ENCODE data around the gene NCAPH2. TPM values are rescaled to one million over a fixed set of nuclear protein-coding genes. Genes with fewer than 3 reads are reported as not detected.

NCAPH2 gene
- total and polyA plus RNA-seq, 2 of the 13 experiments (the other 11 are each of a cell fraction or from before 2014, with no cell fraction given) = 28.1 to 64.4 TPM

GRCh38 chr22:50507991-50508884 lies at the start of gene NCAPH2 (continued):
- TF ChIP-seq, protein P1, sequence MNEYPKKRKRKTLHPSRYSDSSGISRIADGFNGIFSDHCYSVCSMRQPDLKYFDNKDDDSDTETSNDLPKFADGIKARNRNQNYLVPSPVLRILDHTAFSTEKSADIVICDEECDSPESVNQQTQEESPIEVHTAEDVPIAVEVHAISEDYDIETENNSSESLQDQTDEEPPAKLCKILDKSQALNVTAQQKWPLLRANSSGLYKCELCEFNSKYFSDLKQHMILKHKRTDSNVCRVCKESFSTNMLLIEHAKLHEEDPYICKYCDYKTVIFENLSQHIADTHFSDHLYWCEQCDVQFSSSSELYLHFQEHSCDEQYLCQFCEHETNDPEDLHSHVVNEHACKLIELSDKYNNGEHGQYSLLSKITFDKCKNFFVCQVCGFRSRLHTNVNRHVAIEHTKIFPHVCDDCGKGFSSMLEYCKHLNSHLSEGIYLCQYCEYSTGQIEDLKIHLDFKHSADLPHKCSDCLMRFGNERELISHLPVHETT (CRISPR knock-in tag; conservative IDR thresholded peaks at IDR 0.05) = peak; percentile 78
- no peak for TF ChIP-seq ZNF512 (CRISPR knock-in tag; IDR thresholded peaks at IDR 0.05)
- TF ChIP-seq GLI4 (CRISPR knock-in tag; IDR thresholded peaks at IDR 0.05; ENCODE audit: borderline replicate concordance) = no peak
- TF ChIP-seq ZNF629 (CRISPR knock-in tag; conservative IDR thresholded peaks at IDR 0.05) = 0 out of 2 replicates have a peak, but pooled peaks have one; percentile 9
- TF ChIP-seq TFE3 (CRISPR knock-in tag; IDR thresholded peaks at IDR 0.05) = 0 out of 2 replicates have a peak, but pooled peaks have one; percentile 27
- no peak for TF ChIP-seq MZF1 (CRISPR knock-in tag; IDR thresholded peaks at IDR 0.05; ENCODE audit: borderline replicate concordance)
- no peak for TF ChIP-seq CCAR2 (optimal IDR thresholded peaks at IDR 0.05; ENCODE audit: low read depth, low read length)
- TF ChIP-seq, protein P2, sequence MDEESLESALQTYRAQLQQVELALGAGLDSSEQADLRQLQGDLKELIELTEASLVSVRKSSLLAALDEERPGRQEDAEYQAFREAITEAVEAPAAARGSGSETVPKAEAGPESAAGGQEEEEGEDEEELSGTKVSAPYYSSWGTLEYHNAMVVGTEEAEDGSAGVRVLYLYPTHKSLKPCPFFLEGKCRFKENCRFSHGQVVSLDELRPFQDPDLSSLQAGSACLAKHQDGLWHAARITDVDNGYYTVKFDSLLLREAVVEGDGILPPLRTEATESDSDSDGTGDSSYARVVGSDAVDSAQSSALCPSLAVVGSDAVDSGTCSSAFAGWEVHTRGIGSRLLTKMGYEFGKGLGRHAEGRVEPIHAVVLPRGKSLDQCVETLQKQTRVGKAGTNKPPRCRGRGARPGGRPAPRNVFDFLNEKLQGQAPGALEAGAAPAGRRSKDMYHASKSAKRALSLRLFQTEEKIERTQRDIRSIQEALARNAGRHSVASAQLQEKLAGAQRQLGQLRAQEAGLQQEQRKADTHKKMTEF (CRISPR knock-in tag; IDR thresholded peaks at IDR 0.05) = no peak
- no peak for TF ChIP-seq SMAD9 (CRISPR knock-in tag; IDR thresholded peaks at IDR 0.05)
- no peak for TF ChIP-seq XBP1 (CRISPR knock-in tag; IDR thresholded peaks at IDR 0.05)
- peak; percentile 54; the same call in 1 of the 2 replicates for TF ChIP-seq NR0B2 (CRISPR knock-in tag; IDR thresholded peaks at IDR 0.05)
- 0 out of 2 replicates have a peak, but pooled peaks have one; percentile 41 for TF ChIP-seq PCBP1 (IDR thresholded peaks at IDR 0.05; ENCODE audit: borderline replicate concordance, low read depth, low read length)
- TF ChIP-seq ZBTB21 (CRISPR knock-in tag; IDR thresholded peaks at IDR 0.05) = peak; percentile 93
- TF ChIP-seq KLF12 (CRISPR knock-in tag; IDR thresholded peaks at IDR 0.05; ENCODE audit: borderline replicate concordance) = no peak; the same call in 1 of the 2 replicates
- TF ChIP-seq, protein P3, sequence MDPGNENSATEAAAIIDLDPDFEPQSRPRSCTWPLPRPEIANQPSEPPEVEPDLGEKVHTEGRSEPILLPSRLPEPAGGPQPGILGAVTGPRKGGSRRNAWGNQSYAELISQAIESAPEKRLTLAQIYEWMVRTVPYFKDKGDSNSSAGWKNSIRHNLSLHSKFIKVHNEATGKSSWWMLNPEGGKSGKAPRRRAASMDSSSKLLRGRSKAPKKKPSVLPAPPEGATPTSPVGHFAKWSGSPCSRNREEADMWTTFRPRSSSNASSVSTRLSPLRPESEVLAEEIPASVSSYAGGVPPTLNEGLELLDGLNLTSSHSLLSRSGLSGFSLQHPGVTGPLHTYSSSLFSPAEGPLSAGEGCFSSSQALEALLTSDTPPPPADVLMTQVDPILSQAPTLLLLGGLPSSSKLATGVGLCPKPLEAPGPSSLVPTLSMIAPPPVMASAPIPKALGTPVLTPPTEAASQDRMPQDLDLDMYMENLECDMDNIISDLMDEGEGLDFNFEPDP (CRISPR knock-in tag; conservative IDR thresholded peaks at IDR 0.05) = no peak
- no peak for TF ChIP-seq NCOA5 (CRISPR knock-in tag; IDR thresholded peaks at IDR 0.05)
- TF ChIP-seq SALL2 (CRISPR knock-in tag; IDR thresholded peaks at IDR 0.05) = peak; percentile 41; the same call in 1 of the 2 replicates
- TF ChIP-seq ZNF484 (CRISPR knock-in tag; IDR thresholded peaks at IDR 0.05; ENCODE audit: borderline replicate concordance, low read depth) = no peak
- TF ChIP-seq FOXJ3 (CRISPR knock-in tag; IDR thresholded peaks at IDR 0.05; ENCODE audit: borderline replicate concordance) = no peak
- TF ChIP-seq RXRB (CRISPR knock-in tag; IDR thresholded peaks at IDR 0.05; ENCODE audit: borderline replicate concordance) = peak; percentile 64; the same call in 1 of the 2 replicates
- TF ChIP-seq RBAK (CRISPR knock-in tag; IDR thresholded peaks at IDR 0.05) = no peak

Measured in HepG2 (cell line).